Measurements from ENCODE around the gene SLC25A3.

The SLC25A3 gene

GRCh38 chr12:98646294-98647090, 53.0 kb downstream of the SLC25A3 start:
- no peaks in the 10 kb centered on the region for H3K27me3 ChIP-seq (ENCODE audit: insufficient read depth, poor library complexity, severe bottlenecking)
- peak in 1 of 2 experiments; percentile 8 for DNase-seq (ENCODE audit: low read depth in 1 of 2, low spot score in 1 of 2)
- no peak for TF ChIP-seq POLR2AphosphoS5 (IDR thresholded peaks at IDR 0.05; ENCODE audit: low read depth)
- no peak for TF ChIP-seq CTCF (IDR thresholded peaks at IDR 0.05; ENCODE audit: insufficient read depth, low read length)
- peak overlapping the region; percentile 86 for H3K27ac ChIP-seq (replicated peaks)
- peak overlapping the region; percentile 99 for H3K4me3 ChIP-seq (replicated peaks; ENCODE audit: insufficient read depth, low read length)

- Histone ChIP-seq H3K27me3 (ENCODE audit: insufficient read depth, poor library complexity, severe bottlenecking) (no peaks in the 10 kb centered on the region), H3K27ac (replicated peaks) (no peak overlapping the region), H3K4me3 (replicated peaks; ENCODE audit: insufficient read depth, low read length) (no peak overlapping the region)
- DNase-seq (ENCODE audit: low read depth in 1 of 2, low spot score in 1 of 2): no peak
- TF ChIP-seq CTCF (IDR thresholded peaks at IDR 0.05; ENCODE audit: insufficient read depth, low read length) (no peak), GABPA (IDR thresholded peaks at IDR 0.05; ENCODE audit: low read depth) (no peak), SPI1 (IDR thresholded peaks at IDR 0.05; ENCODE audit: borderline replicate concordance, low read depth) (no peak)
These were observed 57.8 kb downstream of the SLC25A3 start for GRCh38 chr12:98651328-98651727.

DNA sequence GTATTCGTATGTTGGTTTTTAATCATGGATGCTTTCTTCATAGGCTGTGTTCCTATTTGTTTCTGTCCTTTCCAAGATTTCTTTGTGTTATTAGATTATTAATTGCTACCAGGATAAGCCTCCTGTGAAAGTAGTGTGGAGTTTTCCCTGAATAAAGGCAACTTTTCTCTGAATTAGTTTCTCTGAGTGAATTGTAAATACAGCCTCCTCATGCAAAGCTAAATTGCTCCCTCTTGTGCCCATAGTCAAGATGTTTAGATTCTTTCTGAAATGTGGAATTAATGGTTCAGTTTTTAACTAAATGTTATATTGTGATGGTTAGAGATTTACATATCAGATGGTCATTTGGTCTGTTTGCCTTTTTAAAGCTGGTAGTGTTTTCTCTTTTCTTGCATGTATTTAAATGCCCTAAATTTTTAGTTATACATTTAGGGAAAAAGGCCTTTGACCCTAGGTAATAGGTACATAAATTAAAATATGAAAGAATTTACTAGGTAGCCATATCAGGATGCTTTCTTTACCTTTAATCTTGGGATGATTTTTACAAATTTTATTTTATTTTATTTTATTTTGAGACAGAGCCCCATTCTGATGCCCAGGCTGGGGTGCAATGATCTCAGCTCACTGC, 60.5 kb downstream of the SLC25A3 start:
- Histone ChIP-seq H3K4me3 (replicated peaks; ENCODE audit: insufficient read depth, low read length) (no peak overlapping the region), H3K27me3 (ENCODE audit: insufficient read depth, poor library complexity, severe bottlenecking) (no peaks in the 10 kb centered on the region), H3K27ac (replicated peaks) (no peak overlapping the region)
- TF ChIP-seq GABPA (IDR thresholded peaks at IDR 0.05; ENCODE audit: low read depth) (no peak), POLR2AphosphoS5 (IDR thresholded peaks at IDR 0.05; ENCODE audit: low read depth) (no peak), SPI1 (IDR thresholded peaks at IDR 0.05; ENCODE audit: borderline replicate concordance, low read depth) (no peak), CTCF (IDR thresholded peaks at IDR 0.05; ENCODE audit: insufficient read depth, low read length) (peak; percentile 27)
- TF ChIP-seq, protein P1, sequence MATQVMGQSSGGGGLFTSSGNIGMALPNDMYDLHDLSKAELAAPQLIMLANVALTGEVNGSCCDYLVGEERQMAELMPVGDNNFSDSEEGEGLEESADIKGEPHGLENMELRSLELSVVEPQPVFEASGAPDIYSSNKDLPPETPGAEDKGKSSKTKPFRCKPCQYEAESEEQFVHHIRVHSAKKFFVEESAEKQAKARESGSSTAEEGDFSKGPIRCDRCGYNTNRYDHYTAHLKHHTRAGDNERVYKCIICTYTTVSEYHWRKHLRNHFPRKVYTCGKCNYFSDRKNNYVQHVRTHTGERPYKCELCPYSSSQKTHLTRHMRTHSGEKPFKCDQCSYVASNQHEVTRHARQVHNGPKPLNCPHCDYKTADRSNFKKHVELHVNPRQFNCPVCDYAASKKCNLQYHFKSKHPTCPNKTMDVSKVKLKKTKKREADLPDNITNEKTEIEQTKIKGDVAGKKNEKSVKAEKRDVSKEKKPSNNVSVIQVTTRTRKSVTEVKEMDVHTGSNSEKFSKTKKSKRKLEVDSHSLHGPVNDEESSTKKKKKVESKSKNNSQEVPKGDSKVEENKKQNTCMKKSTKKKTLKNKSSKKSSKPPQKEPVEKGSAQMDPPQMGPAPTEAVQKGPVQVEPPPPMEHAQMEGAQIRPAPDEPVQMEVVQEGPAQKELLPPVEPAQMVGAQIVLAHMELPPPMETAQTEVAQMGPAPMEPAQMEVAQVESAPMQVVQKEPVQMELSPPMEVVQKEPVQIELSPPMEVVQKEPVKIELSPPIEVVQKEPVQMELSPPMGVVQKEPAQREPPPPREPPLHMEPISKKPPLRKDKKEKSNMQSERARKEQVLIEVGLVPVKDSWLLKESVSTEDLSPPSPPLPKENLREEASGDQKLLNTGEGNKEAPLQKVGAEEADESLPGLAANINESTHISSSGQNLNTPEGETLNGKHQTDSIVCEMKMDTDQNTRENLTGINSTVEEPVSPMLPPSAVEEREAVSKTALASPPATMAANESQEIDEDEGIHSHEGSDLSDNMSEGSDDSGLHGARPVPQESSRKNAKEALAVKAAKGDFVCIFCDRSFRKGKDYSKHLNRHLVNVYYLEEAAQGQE (IDR thresholded peaks at IDR 0.05; ENCODE audit: insufficient replicate concordance, low read depth): no peak
- DNase-seq (ENCODE audit: low read depth in 1 of 2, low spot score in 1 of 2): peak in 1 of 2 experiments; percentile 43
